CD4-positive, alpha-beta memory T cell (primary cell): ENCODE results near the gene ITSN2. TPM values are rescaled to one million over a fixed set of nuclear protein-coding genes. Genes with fewer than 3 reads are reported as not detected.
A peak's percentile ranks its signal among the peaks of the same experiment; 100 is the strongest.

Experiments used
- CTCF ChIA-PET: fragments of 350-600 bp; sonication (Branson Sonifier 250); formaldehyde crosslinking; loops from one replicate; lab custom pipeline; 2021; ENCODE audit warnings: inconsistent platforms; ENCODE audit not compliant: partially characterized antibody; lab: Charles Lee
- POLR2A ChIA-PET: fragments of 350-600 bp; sonication (Branson Sonifier 250); formaldehyde crosslinking; loops from one replicate; lab custom pipeline; 2021; ENCODE audit not compliant: partially characterized antibody; lab: Charles Lee
- DNase-seq, 5 donors: peaks; one replicate each; pipeline versions ENCODE4 v3.0.0 to v3.0.0-alpha.2; 2020 to 2022; ENCODE audit warnings: mixed read lengths in 1 of 5
- H3K27ac ChIP-seq: one replicate; pipeline ENCODE4 v1.7.0; 2013; ENCODE audit warnings: low read depth, low read length
- H3K27me3 ChIP-seq: 2 replicates; pipeline ENCODE4 v1.7.0; 2013; ENCODE audit warnings: mild to moderate bottlenecking, low read length, moderate library complexity; ENCODE audit not compliant: insufficient read depth
- H3K36me3 ChIP-seq: 2 replicates; pipeline ENCODE4 v1.7.0; 2013; ENCODE audit warnings: mild to moderate bottlenecking, low read length, moderate library complexity; ENCODE audit not compliant: insufficient read depth
- H3K4me1 ChIP-seq: 2 replicates; pipeline ENCODE4 v1.7.0; 2013; ENCODE audit warnings: mild to moderate bottlenecking, low read length, moderate library complexity; ENCODE audit not compliant: insufficient read depth
- H3K4me3 ChIP-seq, 2 donors: one replicate each; pipeline ENCODE4 v1.7.0; 2013; ENCODE audit warnings: low read length in 2 of 2, mild to moderate bottlenecking in 1 of 2
- H3K9me3 ChIP-seq, 2 donors: one replicate each; pipeline ENCODE4 v1.7.0; 2013; ENCODE audit warnings: low read length in 2 of 2, control low read depth in 1 of 2; ENCODE audit not compliant: control insufficient read depth in 1 of 2
- H3K27ac Mint-ChIP-seq, 7 donors: one replicate each; pipeline ENCODE4 v1.8.0; 2020 to 2021; ENCODE audit warnings: mixed read lengths in 7 of 7, mild to moderate bottlenecking in 6 of 7, inconsistent platforms in 3 of 7, moderate library complexity in 3 of 7
- H3K27me3 Mint-ChIP-seq, 2 donors: one replicate each; pipeline ENCODE4 v1.8.0; 2020 to 2021; ENCODE audit warnings: mixed read lengths in 2 of 2
- H3K36me3 Mint-ChIP-seq, 2 donors: one replicate each; pipeline ENCODE4 v1.8.0; 2020 to 2021; ENCODE audit warnings: mixed read lengths in 2 of 2, inconsistent platforms in 1 of 2, mild to moderate bottlenecking in 1 of 2
- H3K4me1 Mint-ChIP-seq, 4 donors: one replicate each; pipeline ENCODE4 v1.8.0; 2020 to 2021; ENCODE audit warnings: mixed read lengths in 4 of 4, mild to moderate bottlenecking in 1 of 4
- H3K4me3 Mint-ChIP-seq, 8 donors: one replicate each; pipeline ENCODE4 v1.8.0; 2020 to 2021; ENCODE audit warnings: mixed read lengths in 8 of 8, mild to moderate bottlenecking in 7 of 8, moderate library complexity in 6 of 8, inconsistent platforms in 3 of 8
- H3K9me3 Mint-ChIP-seq, 8 donors: one replicate each; pipeline ENCODE4 v1.8.0; 2020 to 2021; ENCODE audit warnings: mixed read lengths in 8 of 8, mild to moderate bottlenecking in 5 of 8, inconsistent platforms in 3 of 8, moderate library complexity in 1 of 8
- intact Hi-C: fragments of 100-400 bp; cut with micrococcal nuclease; formaldehyde crosslinking; loops from one replicate; pipeline ENCODE4 v1.15.1; 2023
- polyA plus RNA-seq, 2 donors: library from polyadenylated mRNA; unstranded; fragments of 300-500 nt; fragmentation: Illumina TruSeq; gene quantifications; one replicate each; pipeline ENCODE4 v1.2.3, GENCODE V29; 2021
- total RNA-seq, 2 experiments: library from RNA; stranded (reverse); gene quantifications; one replicate each; pipeline ENCODE4 v1.2.3, GENCODE V29; 2021

The ITSN2 gene
- total and polyA plus RNA-seq, 4 experiments from 2014 or later, result 39.8 to 135 (median 102) TPM

DNA sequence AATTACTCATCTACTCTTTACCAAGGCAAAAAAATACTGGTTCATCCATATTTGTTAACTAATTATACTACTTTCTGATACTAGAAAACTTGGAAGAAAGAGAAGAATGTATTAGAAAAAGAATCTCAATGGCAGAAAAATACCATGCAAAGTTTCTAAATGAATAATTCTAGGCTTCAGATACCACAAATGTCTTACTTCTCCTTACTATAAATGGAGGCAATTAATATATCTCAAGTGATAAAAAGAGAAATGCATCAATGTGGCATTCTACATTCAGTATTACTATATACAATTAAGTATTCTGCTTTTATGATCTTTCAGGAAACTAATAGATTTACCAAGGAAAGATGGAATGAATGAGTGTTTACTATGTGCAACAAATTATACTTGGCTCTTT lies 85.5 kb downstream of the ITSN2 start:
- Mint-ChIP-seq H3K4me1 (peaks cover 0 to 6% (median 3%) of the 10 kb centered on the region in 4 donors), H3K27ac (peak overlapping the region in 2 of 7 donors; percentile 37 to 46), H3K27me3 (no peaks in the 10 kb centered on the region), H3K9me3 (no peaks in the 10 kb centered on the region), H3K4me3 (no peak overlapping the region), H3K36me3 (peaks cover 48 to 59% of the 10 kb centered on the region in 2 donors)
- intact Hi-C loops, result no loop called here
- Histone ChIP-seq H3K4me1 (no peaks in the 10 kb centered on the region), H3K9me3 (no peaks in the 10 kb centered on the region), H3K27ac (no peak overlapping the region), H3K4me3 (no peak overlapping the region), H3K36me3 (peaks cover 47% of the 10 kb centered on the region), H3K27me3 (no peaks in the 10 kb centered on the region)
- ChIA-PET CTCF (interaction anchor here (1.8 kb wide), 1 partner anchor 107 kb away, joined by 5 read pairs; no protein-coding TSS in a partner anchor), POLR2A (no interaction called here)
- DNase-seq, result no peak

DNA sequence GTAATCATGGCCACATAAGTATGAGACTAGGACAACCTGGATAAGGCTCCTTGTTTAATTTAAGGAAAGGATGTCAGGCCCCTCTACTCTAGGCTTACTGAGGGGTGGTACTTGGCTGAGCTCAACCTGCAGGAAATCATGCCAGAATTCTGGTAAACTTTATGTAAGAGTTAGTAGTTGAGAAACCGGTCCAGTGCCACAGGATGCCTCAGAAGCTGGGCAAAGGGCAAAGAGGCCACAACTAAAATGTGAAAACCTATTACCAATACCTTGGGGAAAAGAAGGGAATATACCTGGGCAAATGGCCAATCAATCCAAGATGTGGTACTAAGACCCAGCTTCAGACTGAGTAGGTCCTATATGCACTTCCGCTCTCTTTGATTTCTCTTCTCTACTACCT lies 86.7 kb downstream of the ITSN2 start:
- ChIA-PET POLR2A (no interaction called here), CTCF (no interaction called here)
- no peaks in the 10 kb centered on the region for H3K27me3 ChIP-seq
- Mint-ChIP-seq H3K4me1 (peaks cover 0 to 5% (median 4%) of the 10 kb centered on the region in 4 donors), H3K27ac (peak overlapping the region in 1 of 7 donors; percentile 10), H3K4me3 (no peak overlapping the region), H3K36me3 (peaks cover 57 to 68% of the 10 kb centered on the region in 2 donors), H3K27me3 (no peaks in the 10 kb centered on the region), H3K9me3 (no peaks in the 10 kb centered on the region)
- H3K4me1 ChIP-seq, result no peaks in the 10 kb centered on the region
- no peaks in the 10 kb centered on the region for H3K9me3 ChIP-seq
- intact Hi-C loops, result no loop called here
- no peak overlapping the region for H3K27ac ChIP-seq
- H3K4me3 ChIP-seq, result no peak overlapping the region
- H3K36me3 ChIP-seq, result peaks cover 58% of the 10 kb centered on the region
- no peak for DNase-seq

DNA sequence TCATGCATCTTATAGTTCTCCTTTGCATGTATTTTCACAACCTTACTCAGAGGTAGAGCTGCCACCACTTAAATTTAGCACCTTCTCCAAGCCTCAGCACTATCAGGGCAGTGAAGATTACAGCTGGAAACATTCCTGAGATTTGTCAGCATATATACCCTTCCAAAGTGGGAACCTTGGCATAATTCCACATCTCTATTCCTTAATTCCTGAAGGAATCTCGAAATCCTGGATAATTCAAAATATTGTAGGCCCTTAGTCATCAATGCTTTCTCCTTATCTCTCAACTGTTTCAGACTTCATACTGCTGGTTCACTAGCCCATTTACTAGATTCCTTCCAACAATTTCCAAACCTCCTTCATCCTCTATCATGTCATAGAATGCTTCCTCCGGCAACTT lies 87.4 kb downstream of the ITSN2 start:
- no peaks in the 10 kb centered on the region for H3K9me3 ChIP-seq
- peaks cover 59% of the 10 kb centered on the region for H3K36me3 ChIP-seq
- no peak overlapping the region for H3K4me3 Mint-ChIP-seq
- peak overlapping the region in 2 of 7 donors; percentile 11 to 14 for H3K27ac Mint-ChIP-seq
- CTCF ChIA-PET, result no interaction called here
- no peaks in the 10 kb centered on the region for H3K4me1 ChIP-seq
- H3K4me1 Mint-ChIP-seq, result peaks cover 0 to 6% (median 4%) of the 10 kb centered on the region in 4 donors
- no peaks in the 10 kb centered on the region for H3K9me3 Mint-ChIP-seq
- peaks cover 59 to 74% of the 10 kb centered on the region in 2 donors for H3K36me3 Mint-ChIP-seq
- intact Hi-C loops, result no loop called here
- DNase-seq, result no peak
- no peaks in the 10 kb centered on the region for H3K27me3 Mint-ChIP-seq
- no peak overlapping the region for H3K27ac ChIP-seq
- no peaks in the 10 kb centered on the region for H3K27me3 ChIP-seq
- POLR2A ChIA-PET, result no interaction called here
- no peak overlapping the region for H3K4me3 ChIP-seq

DNA sequence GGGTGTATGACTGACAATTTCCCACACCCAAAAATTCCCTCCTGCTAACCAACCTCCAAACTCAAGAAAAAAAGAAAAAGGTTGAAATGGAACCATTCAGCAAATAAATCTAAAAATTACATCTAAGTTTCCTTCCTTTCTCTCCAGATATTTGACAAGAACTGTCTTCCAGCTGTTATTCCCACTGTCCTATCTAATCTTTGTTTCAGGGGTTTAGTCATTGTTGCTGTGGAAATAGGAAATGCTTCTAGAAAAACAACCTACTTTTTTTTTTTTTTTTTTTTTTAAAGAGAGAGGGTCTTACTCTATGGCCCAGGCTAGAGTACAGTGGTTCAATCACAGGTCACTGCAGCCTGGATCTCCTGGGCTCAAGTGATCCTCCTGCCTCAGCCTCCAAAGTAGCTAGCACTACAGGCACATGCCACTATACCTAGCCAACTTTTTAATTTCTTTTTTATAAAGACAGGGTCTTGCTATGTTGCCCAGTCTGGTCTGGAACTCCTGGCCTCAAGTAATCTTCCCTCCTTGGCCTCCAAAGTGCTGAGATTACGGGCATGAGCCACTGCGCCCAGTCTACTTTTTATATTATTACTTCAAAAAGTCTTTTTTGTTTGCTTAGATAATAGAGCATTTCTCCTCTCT lies 88.1 kb downstream of the ITSN2 start:
- Histone ChIP-seq H3K4me3 (no peak overlapping the region), H3K36me3 (peaks cover 59% of the 10 kb centered on the region), H3K4me1 (no peaks in the 10 kb centered on the region), H3K27ac (no peak overlapping the region), H3K9me3 (no peaks in the 10 kb centered on the region), H3K27me3 (no peaks in the 10 kb centered on the region)
- no peaks in the 10 kb centered on the region for H3K27me3 Mint-ChIP-seq
- POLR2A ChIA-PET, result no interaction called here
- peaks cover 0 to 6% (median 4%) of the 10 kb centered on the region in 4 donors for H3K4me1 Mint-ChIP-seq
- intact Hi-C loops, result no loop called here
- H3K9me3 Mint-ChIP-seq, result no peaks in the 10 kb centered on the region
- peaks cover 60 to 79% of the 10 kb centered on the region in 2 donors for H3K36me3 Mint-ChIP-seq
- H3K27ac Mint-ChIP-seq, result peak overlapping the region in 2 of 7 donors; percentile 11 to 60
- DNase-seq, result no peak
- CTCF ChIA-PET, result no interaction called here
- H3K4me3 Mint-ChIP-seq, result no peak overlapping the region

DNA sequence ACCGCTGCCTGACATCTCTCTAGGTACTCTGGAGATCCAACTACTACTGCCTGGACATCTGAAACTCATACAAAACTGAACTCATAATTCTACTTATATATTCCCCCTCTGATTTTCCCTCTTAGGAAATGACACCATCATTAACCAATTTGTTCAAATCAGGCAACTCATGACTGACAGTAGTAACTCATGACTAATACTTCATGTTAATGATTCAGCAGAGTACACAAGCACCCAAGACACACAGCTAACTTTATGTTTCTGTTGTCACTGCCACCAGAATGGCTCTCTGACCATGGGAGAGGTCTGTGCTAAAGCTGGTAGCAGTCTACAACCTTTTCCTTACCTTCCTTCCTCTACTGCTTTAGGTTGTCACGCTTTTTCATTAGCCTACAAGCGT lies 91.1 kb downstream of the ITSN2 start:
- H3K27ac ChIP-seq, result no peak overlapping the region
- Mint-ChIP-seq H3K9me3 (no peaks in the 10 kb centered on the region), H3K4me1 (peaks cover 0 to 7% (median 3%) of the 10 kb centered on the region in 4 donors), H3K27ac (peak overlapping the region in 4 of 7 donors; percentile 5 to 62 (median 22)), H3K4me3 (no peak overlapping the region), H3K27me3 (no peaks in the 10 kb centered on the region), H3K36me3 (peaks cover 62 to 77% of the 10 kb centered on the region in 2 donors)
- CTCF ChIA-PET, result no interaction called here
- no peaks in the 10 kb centered on the region for H3K27me3 ChIP-seq
- no peaks in the 10 kb centered on the region for H3K9me3 ChIP-seq
- DNase-seq, result no peak
- H3K36me3 ChIP-seq, result peaks cover 55% of the 10 kb centered on the region
- no peak overlapping the region for H3K4me3 ChIP-seq
- intact Hi-C loops, result loop anchor here (5.0 kb wide), 1 partner anchor 113 kb away; no protein-coding TSS in a partner anchor
- no peaks in the 10 kb centered on the region for H3K4me1 ChIP-seq
- POLR2A ChIA-PET, result no interaction called here

DNA sequence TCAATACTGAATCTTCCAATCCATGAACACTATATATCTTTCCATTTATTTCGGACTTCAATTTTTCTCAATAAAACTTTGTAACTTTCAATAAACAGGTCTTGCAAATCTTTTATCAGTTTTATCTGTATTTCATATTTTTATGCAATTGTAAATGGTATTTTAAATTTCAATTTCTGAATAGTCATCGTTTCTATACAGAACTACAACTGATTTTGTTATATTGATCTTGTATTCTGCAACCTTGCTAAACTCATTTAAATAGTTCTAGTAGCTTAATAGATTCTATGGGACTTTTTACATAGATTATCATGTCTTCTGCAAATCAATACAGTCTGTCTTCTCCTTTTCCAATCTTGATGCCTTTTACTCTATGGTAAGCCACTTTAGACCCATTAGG lies 95.1 kb downstream of the ITSN2 start:
- Histone ChIP-seq H3K4me1 (no peaks in the 10 kb centered on the region), H3K27me3 (no peaks in the 10 kb centered on the region), H3K4me3 (no peak overlapping the region), H3K36me3 (peaks cover 30% of the 10 kb centered on the region), H3K9me3 (no peaks in the 10 kb centered on the region), H3K27ac (no peak overlapping the region)
- Mint-ChIP-seq H3K4me1 (peaks cover 0 to 11% (median 5%) of the 10 kb centered on the region in 4 donors), H3K27me3 (no peaks in the 10 kb centered on the region), H3K27ac (no peak overlapping the region), H3K4me3 (no peak overlapping the region), H3K9me3 (no peaks in the 10 kb centered on the region), H3K36me3 (peaks cover 47 to 67% of the 10 kb centered on the region in 2 donors)
- intact Hi-C loops, result loop anchor here (5.0 kb wide), 1 partner anchor 117 kb away; no protein-coding TSS in a partner anchor
- ChIA-PET POLR2A (no interaction called here), CTCF (no interaction called here)
- DNase-seq, result no peak

DNA sequence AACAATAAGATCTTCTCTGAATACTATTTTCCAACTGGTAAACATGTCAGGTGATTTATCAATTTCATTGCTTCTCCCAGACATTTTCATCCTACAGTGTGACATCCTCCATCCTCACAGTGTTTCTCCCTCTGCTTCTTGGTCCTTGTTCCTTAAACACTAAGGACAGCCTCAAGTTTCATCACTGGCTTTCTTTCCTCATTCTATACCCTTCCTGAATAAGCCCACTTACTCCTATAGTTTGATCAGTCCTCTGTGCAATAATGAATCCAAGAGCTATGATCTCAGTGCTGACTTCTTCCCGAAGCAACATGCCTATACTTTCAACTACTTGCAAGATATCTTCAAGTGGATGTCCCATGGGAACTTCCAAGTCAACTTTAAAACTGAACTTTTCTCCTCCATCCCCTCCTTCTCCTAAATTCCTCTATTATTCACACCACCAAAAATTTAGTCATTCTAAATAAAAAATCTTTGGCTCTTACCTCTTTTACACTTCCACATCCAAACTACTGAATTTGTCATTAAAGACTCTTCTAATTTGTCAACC lies 97.8 kb downstream of the ITSN2 start:
- ChIA-PET CTCF (no interaction called here), POLR2A (no interaction called here)
- intact Hi-C loops, result no loop called here
- H3K27ac ChIP-seq, result no peak overlapping the region
- Mint-ChIP-seq H3K4me1 (peaks cover 0 to 9% (median 5%) of the 10 kb centered on the region in 4 donors), H3K36me3 (peaks cover 32 to 41% of the 10 kb centered on the region in 2 donors), H3K9me3 (no peaks in the 10 kb centered on the region), H3K27me3 (no peaks in the 10 kb centered on the region), H3K27ac (peak overlapping the region in 6 of 7 donors; percentile 25 to 92 (median 48)), H3K4me3 (no peak overlapping the region)
- H3K4me3 ChIP-seq, result no peak overlapping the region
- H3K36me3 ChIP-seq, result peaks cover 25% of the 10 kb centered on the region
- no peaks in the 10 kb centered on the region for H3K27me3 ChIP-seq
- DNase-seq, result no peak
- no peaks in the 10 kb centered on the region for H3K9me3 ChIP-seq
- H3K4me1 ChIP-seq, result no peaks in the 10 kb centered on the region
